AG10803 (cell line): ENCODE data around the gene SLC6A2.
"Not testable (repeated sequence)": the region's sequence is repeated elsewhere in the genome, so short reads cannot be mapped to it uniquely, and the experiment has no call there.

Source experiments
- DNase-seq: peaks from one replicate; pipeline ENCODE4 v3.0.0; 2010; ENCODE audit warnings: low read depth
- H3K4me3 ChIP-seq: 2 replicates; pipeline ENCODE4 v1.5.1; 2011; ENCODE audit warnings: mild to moderate bottlenecking, low read length, control low read depth
- TF ChIP-seq, protein P1 (sequence below): conservative IDR thresholded peaks from 2 replicates; pipeline ENCODE4 v1.5.1; 2011; ENCODE audit warnings: mild to moderate bottlenecking, low read length, control low read depth, inconsistent platforms

Gene SLC6A2

DNA sequence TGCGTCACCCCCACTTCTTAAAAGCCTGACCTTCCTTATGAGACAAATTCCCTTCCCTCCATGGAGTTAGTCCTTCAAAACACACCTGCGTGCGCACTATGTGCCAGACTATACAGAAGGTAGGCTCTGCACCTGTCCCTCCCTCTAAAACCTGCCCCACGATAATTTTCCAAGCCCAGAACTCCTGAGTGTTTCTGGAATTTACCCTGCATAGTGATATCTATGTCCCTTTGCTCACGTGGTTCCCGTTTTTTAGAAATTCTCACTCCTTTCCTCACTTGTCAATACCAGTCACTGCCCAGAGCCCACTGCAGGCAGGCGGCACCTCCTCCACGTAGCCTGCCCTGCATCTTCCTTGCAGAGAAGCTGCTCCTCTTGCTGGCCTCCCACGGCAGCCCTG, 82.2 kb downstream of the SLC6A2 start:
- DNase-seq, result no peak
- no peak overlapping the region for H3K4me3 ChIP-seq
- TF ChIP-seq, protein P1, sequence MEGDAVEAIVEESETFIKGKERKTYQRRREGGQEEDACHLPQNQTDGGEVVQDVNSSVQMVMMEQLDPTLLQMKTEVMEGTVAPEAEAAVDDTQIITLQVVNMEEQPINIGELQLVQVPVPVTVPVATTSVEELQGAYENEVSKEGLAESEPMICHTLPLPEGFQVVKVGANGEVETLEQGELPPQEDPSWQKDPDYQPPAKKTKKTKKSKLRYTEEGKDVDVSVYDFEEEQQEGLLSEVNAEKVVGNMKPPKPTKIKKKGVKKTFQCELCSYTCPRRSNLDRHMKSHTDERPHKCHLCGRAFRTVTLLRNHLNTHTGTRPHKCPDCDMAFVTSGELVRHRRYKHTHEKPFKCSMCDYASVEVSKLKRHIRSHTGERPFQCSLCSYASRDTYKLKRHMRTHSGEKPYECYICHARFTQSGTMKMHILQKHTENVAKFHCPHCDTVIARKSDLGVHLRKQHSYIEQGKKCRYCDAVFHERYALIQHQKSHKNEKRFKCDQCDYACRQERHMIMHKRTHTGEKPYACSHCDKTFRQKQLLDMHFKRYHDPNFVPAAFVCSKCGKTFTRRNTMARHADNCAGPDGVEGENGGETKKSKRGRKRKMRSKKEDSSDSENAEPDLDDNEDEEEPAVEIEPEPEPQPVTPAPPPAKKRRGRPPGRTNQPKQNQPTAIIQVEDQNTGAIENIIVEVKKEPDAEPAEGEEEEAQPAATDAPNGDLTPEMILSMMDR, result no peak

DNA sequence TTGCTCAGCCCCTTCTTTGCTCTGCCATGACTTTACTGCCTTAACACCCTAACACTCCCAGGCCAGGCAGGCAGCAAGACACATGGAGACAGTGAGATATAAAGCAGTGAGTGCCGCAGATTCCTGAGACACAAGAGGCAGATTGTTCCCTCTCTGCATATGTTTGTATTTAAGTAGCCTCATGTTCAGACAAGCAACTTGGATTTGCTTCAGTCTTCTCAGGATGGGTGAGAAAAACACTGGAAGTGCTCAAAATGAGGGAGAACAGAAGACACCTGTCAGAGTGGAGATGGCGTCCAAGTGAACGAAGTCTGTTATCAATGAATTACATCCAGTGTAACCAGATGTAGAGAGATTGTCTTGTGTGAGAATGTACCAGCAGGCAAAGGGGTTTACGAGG, 90.3 kb downstream of the SLC6A2 start:
- DNase-seq, result no peak
- TF ChIP-seq, protein P1, result no peak

DNA sequence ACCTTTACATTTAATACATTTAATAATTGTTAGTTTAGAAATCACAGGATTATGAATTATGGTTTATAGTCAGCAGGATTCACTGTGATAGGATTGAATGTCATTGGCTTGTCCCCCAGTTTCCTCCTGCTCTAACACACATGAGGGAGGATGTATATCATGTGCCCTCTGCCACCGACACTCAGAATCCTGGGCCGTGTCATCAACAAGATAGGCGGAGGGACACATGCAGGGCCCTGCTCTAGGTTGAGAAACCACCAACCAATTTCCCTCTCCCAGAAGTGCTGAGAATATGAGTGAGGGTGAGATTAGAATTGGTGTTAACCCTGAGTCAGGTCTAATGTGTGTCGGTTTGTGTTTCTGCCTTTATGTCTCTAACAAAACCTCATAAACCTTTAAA, 92.0 kb downstream of the SLC6A2 start:
- TF ChIP-seq, protein P1, result no peak
- no peak overlapping the region for H3K4me3 ChIP-seq
- no peak for DNase-seq

More for the DNA sequence above, 90.3 kb downstream of the SLC6A2 start:
- H3K4me3 ChIP-seq, result no peak overlapping the region

DNA sequence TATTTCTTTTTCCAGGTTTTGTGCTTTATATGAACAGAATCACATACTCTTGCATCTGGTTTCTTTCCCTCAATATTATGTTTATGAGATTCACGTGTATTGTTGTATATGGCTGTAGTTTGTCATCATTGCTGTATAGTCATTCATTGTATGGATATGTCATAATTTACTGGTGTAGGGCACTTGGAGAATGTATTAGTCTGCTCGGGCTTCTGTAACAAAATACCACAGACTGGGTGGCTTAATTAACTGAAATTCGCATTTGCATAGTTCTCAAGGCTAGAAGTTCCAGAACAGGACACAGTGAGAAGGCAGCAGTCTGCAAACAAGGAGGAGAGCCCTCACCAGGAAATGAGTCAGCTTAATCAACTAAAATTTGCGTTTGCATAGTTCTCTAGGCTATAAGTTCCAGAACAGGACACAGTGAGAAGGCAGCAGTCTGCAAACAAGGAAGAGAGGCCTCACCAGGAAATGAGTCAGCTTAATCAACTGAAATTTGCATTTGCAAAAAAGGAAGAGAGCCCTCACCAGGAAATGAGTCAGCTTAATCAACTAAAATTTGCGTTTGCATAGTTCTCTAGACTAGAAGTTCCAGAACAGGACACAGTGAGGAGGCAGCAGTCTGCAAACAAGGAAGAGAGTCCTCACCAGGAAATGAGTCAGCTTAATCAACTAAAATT, 96.8 kb downstream of the SLC6A2 start:
- not testable (repeated sequence) for H3K4me3 ChIP-seq, DNase-seq

DNA sequence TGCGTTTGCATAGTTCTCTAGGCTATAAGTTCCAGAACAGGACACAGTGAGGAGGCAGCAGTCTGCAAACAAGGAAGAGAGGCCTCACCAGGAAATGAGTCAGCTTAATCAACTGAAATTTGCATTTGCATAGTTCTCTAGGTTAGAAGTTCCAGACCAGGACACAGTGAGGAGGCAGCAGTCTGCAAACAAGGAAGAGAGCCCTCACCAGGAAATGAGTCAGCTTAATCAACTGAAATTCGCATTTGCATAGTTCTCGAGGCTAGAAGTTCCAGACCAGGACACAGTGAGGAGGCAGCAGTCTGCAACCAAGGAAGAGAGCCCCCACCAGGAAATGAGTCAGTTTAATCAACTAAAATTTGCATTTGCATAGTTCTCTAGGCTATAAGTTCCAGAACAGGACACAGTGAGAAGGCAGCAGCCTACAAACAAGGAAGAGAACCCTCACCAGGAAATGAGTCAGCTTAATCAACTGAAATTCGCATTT, 97.4 kb downstream of the SLC6A2 start:
- DNase-seq, H3K4me3 ChIP-seq: not testable (repeated sequence)
